Activated CD4-positive, alpha-beta T cell treated with anti-CD3 and anti-CD28 coated beads, Interleukin-2, Interleukin-4, amounts not matched to agents 100 ng/mL and 50 ng/mL, durations not matched to agents 16 hours and 8 hours (primary cell): ENCODE data around the gene RPS10.
"Not testable (repeated sequence)": the region's sequence is repeated elsewhere in the genome, so short reads cannot be mapped to it uniquely, and the experiment has no call there.

Experiments used
- DNase-seq: peaks from one replicate; pipeline ENCODE4 v3.0.0-alpha.2; 2020; ENCODE audit warnings: low spot score

RPS10 gene

DNA sequence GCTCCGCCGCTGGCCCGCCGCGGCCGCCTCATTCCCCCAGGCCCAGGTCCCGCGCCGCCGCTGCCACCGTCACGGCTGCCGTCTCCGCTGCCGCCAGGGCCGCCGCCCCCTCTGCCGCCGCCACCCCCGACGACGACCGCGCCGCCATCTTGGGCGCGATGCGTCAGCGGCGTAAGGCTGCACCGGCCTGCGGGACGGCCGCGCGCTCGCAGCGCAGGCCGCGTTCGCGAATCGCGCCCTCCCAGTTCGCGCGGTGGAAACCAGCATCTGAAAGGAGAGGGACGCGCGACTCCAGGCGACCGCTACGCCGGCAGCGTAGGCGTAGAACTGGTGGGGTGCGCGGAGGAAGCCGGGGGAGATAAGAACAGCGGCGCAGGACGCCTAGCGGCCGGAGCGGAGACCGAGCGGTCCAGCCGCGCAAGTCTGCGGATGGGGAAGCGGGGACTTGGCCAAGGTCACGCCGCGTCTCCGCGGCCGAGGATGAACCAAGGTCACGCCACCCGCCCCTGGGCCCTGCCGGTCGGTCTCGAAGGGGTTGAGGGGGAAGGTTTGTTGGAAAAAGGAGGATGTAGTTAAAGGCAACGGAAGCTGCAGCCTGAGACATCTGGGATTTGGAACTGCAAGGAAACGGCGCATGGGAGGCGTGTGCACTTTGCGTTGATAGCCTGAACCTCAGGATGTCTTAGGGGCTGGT, 33.2 kb downstream of the RPS10 start, which contains the start of gene NUDT3:
Gene NUDT3 (minus strand): TSS at position 173 of the 694 bp plus-strand sequence. CDS start 307 bp downstream, outside the sequence.
- peak; percentile 94 for DNase-seq

DNA sequence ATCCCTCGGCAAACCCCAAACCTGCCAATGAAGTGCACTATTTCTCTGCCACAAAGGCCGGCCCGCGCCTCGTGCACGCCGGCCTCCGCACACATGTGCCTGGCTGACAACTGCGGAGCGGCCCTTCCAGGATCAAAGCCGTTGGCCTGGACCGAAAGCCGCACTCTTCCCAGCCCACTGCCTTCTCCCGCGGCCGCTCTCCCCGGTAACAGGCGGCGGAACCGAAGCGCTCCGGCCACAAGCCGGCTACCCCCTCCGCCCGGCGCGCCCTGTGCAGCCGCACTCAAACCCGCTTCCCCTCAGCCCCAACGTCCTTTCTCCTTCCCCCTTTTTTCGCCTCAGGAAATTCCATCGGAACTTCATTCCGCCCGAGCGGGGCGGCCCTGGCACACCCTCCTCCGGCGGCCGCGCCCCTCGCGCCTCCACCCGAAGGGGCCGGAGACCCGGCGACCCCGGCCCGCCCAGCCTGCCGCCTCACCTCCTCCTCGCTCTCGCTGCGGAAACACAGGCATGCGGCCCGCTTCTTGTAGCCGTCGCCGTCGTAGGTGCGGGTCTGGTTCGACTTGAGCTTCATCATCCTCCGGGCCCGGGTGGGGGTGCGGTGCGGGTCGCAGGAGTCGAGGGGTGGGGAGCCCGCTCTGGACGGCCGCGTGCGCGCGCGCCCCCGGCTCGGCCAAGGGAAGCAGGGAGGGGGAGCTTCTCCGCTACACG, 33.9 kb downstream of the RPS10 start:
- DNase-seq = peak; percentile 63

DNA sequence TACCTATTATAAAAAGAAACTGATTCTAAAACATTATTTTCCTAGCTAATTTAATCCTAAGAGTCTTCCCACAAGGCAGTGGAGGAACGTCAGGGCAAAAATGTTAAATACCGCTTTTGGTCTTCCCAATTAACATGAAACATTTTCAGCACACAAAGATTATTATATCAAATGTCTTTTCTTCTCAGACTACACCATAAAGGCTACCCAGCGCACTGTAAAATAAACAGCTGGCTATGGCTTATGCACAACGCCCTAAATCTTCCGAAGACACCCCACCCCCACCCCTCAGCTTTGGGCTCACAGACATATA, 34.4 kb downstream of the RPS10 start:
- DNase-seq = no peak

DNA sequence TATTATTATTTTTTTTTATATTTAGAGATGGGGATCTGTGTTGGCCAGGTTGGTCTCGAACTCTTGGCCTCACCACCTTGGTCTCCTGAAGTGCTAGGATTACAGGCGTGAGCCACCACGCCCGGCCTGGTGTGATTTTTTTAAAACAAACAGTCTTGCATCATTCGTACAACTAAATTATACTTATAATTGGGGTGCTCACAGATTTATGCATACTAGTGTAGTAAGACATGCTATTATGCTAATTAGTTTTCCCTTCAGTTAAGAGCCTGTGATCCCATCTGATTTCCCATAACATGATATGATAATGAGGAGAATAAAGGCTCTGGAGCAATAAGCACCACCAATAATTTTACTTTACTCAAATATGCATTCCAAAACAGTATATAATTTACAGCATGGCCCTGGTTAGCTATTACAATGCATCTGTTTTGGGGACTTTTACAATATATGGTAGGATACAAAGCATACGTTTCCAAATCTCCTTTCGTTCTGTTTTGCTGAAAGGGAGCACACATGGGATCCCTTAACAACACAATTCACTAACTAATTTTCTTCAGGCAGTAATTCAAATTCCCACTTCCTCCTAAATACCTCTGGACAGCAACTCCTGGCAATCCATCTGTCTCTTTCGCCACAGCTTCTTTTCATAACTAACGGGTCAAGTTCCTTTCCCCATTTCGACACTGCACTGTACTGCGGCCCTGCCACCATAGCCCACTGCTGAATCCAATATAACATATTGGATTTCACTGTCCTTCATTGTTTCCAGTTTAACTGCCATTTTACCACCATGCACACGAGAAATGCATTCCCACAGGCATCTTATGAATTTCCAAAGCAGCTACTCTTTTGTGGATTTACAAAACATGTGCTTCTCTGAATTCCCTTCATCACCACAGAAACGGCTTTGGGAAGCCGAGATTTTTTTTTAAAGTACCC, 35.1 kb downstream of the RPS10 start:
- no peak for DNase-seq

DNA sequence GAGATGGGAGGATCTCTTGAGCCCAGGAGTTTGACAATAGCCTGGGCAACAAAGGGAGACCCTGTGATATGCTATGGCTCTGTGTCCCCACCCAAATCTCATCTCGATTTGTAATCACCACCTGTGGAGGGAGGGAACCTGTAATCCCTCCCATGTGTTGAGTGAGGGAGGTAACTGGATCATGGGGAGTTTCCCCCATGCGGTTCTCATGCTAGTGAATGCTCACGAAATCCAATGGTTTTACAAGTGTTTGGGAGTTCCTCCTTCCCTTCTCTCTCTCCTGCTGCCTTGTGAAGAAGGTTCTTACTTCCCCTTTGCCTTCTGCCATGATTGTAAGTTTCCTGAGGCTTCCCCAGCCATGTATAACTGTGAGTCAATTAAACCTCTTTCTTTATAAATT, 36.8 kb downstream of the RPS10 start:
- DNase-seq = no peak

DNA sequence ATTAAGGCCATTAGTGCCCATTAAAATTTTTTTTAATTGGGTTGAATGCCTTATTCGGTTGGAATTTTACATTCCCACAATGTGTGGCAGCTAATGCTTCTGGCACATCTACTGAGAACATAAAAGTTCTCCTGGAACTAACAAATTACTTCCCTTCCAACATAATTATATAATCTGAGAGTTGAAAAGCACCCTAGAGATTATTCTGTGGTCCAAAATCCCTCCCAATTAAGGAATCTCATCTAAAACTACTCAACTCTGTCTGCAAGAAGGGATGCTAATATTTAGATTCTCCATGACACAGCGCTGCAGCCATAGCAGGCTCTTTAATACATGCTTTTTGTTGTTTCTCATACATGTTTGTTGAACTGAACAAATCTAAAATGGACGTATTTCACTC, 37.4 kb downstream of the RPS10 start:
- DNase-seq = no peak

DNA sequence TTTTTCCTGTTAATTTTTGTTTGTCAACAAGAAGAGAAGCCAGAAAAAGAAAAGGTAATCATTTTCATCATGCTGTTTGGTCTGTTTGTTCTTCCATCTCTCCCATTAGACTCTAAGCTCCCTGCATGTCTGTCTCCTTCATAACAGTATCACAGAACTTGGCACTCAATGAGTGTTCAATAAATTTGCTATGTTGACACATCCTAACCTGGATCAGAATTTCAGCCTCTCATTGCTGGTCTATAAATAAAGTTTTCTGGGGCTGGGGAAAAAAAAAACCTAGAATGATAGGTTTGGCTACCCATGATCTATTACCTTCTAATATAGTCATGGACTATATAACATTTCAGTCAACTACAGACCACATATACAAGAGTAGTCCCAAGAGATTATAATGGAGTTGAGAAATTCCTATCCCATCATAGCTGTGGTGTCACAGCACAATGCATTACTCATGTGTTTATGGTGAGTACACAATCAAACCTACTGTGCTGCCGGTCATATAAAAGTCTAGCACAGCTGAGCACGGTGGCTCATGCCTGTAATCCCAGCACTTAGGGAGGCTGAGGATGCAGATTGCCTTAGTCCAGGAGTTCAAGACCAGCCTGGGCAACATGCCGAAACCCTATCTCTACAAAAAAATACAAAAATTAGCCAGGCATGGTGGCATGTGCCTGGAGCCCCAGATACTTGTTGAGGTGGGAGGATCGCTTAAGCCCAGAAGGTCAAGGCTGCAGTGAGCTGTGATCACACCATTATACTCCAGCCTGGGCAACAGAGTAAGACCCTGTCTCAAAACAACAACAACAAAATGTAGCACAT, 39.3 kb downstream of the RPS10 start:
- no peak for DNase-seq

DNA sequence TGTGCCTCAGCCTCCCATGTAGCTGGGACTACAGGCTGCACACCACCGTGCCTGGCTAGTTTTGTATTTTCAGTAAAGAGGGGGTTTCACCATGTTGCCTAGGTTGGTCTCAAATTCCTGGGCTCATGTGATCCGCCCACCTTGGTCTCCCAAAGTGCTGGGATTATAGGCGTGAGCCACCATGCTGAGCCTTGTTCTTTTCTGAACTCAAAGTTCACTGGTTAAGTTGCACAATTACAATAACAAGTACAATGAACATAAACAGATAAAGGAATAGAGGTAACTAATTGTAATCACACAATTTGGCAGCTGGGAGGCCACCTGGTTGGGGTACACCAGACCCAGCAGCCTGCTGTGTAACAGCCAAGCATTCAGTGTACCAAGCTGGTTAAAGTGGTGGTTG, 40.1 kb downstream of the RPS10 start:
- no peak for DNase-seq

DNA sequence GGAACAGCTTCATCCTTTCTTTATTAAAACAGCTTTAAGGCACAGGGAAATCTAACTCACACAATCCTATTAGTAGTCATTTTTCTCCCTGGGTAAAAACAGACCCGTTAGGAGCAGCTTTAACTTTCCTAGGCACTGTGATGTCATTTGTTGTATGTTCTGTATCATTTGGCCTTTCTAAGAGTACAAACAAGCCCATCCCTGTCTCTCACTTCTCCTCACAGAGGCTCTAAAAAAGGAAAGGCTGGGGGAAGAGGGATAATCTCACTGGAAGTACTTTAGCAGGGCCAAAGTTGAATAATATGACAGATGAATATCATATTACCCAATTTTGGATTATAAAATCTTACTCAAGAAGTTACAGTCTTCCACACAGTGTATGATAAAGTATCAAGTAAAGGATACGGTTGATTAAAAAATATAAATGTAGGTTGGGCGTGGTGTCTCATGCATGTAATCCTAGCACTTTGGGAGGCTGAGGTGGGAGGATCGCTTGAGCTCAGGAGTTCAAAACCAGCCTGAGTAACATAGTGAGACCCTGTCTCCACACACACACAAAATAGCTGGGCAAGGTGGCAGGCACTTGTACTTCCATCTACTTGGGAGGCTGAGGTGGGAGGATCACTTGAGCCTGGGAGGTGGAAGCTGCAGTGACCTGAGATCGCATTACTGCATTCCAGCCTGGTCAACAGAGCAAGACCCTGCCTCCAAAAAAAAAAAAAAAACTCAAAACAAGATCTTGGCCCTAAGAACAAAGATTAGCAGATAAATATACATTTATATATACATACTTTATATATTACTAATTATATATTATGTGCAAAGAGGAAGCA, 41.3 kb downstream of the RPS10 start:
- DNase-seq = no peak

DNA sequence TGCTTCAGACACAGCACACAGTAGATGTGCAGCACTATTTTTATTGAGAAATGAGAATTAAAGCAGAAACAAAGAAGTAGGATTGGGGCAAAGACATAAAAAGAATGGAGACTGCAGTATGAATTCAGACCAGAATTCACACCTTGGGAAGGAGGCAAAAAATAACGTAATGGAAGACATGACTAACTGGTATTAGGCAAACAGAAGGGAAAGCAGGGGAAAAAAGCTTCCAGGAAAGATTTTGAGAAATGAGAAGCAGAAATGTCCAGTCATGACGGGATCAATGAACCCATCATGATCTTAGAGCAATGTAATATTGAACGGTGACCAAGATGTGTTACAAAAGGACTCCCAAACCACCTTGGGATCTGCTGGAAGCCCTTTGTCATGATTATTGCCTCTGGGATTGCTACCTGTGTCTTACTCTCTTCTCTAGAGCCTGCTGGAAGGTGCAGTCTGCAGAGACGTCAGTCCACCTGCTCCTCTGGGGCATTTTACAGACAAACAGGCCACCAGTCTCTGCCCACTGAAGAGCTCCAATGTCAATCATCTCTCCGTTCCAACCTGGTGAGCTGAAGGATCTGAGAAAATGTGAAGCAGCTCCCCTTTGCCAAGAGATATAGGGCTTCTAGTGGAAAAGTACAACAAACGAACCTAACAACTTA, 42.1 kb downstream of the RPS10 start:
- no peak for DNase-seq

DNA sequence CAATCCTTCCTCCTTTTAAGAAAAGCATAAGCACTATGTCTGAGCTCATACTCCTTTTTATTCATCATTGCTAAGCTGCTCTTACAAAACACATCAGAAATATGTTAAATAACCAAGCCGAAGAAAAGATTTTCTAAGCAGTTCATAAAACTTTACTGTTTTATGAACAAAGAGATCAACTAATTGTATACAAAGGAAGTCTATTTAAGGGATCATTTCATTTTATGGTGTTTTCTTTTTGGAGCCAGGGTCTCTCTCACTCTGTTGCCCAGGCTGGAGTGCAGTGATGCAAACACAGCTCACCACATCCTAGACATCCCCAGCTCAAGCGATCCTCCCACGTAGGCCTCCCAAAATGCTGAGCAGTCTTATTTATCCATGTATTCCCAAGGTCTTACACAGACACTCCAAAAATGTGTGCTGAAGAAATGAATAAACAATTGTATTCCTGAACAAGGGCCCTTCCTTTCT, 42.7 kb downstream of the RPS10 start:
- DNase-seq = no peak

DNA sequence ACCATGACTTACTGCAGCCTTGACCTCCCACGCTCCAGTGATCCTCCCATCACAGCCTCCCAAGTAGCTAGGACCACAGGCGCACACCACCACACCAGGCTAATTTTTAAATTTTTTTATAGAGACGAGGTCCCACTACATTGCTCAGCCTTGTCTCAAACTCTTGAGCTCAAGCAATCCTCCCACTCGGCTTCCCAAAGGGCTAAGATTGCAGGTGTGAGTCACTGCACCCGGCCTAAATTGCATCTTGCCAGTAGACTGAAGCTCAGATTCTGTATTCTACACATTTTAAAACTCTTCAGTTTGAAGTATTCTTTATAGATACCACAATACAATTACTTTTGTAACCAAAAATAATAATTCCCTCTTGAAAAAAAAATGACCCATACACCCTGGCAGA, 44.8 kb downstream of the RPS10 start:
- no peak for DNase-seq

DNA sequence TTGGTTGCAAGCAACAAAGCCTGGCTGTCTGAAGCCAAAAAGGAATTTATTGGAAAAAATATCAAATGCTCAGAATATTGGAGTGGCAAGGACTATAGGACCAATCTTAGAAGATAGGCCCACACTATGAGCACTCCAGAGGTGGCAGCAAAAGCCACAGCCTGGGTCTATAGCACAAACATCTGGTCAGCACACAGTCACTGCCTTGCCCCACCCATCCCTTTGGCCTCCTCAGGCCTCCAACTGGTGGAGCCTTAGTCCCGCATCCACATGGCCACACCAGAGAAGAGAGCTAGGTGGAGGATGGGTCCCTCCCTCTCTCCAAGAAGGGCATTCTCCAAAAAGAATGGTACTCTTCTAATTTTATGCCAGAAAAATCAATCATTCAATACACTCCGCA, 47.4 kb downstream of the RPS10 start:
- no peak for DNase-seq

DNA sequence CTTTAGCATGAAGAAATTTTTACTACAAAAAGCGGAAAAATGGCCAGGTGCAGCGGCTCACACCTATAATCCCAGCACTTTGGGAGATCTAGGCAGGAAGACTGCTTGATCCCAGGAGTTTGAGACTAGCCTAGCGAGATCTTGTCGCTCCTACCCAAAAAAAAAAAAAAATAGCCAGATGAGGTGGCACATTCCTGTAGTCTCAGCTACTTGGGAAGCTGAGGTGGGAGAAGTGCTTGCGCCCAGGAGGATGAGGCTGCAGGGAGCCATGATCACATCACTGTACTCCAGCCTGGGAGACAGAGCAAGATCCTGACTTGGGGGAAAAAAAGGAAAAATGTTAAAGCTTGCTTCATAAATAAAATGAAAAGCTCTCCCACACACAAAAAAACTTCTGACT, 47.9 kb downstream of the RPS10 start:
- DNase-seq = no peak

DNA sequence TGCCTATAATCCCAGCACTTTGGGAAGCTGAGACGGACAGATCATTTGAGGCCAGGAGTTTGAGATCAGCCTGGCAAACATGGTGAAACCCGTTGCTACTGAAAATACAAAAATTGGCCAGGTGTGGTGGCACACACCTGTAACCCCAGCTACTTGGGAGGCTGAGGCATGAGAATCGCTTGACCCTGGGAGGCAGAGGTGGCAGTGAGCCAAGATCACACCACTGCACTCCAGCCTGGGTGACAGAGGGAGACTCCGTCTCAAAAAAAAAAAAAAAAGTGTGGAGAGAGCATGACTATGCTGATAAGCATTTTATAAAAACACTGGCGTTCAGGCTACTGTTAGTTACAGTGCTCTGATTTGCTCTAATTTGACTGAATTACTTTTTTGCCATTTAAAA, 48.3 kb downstream of the RPS10 start:
- not testable (repeated sequence) for DNase-seq

DNA sequence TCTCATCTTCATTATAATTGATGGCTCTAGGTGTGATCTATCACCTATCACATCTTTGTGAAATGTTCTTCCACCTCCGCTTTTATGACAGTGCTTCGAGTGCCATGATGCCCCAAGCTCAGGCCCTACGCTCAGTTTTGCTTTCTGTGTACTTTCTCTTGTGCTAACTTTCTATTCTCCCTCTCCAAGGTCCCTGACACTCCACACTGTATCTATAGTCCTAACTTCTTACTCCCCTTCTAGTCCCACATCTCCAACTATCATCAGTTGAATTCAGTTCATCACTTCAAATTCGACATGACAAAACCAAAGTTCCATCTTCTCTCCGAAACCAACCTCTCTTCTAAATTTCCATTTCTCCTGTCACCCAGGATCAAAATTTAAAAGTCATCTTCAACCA, 50.0 kb downstream of the RPS10 start:
- no peak for DNase-seq

DNA sequence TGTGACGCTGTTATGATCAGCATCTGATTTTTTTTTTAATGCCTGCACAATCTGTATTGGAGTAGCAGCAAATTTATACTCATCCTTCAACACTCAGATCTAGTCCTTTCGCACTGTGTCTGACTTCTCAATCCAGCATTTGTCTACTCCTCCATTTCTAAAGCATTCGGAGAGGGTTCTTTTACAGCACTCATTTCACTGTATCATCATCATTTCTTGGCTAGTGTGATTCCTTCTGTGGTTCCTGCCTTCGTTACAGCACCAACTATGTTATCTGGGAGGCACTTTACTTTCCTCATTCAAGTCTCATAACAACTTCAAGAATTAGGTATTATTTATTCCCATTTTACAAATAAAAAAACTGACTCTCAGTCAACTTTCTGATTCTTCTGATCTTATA, 51.4 kb downstream of the RPS10 start:
- DNase-seq = no peak

DNA sequence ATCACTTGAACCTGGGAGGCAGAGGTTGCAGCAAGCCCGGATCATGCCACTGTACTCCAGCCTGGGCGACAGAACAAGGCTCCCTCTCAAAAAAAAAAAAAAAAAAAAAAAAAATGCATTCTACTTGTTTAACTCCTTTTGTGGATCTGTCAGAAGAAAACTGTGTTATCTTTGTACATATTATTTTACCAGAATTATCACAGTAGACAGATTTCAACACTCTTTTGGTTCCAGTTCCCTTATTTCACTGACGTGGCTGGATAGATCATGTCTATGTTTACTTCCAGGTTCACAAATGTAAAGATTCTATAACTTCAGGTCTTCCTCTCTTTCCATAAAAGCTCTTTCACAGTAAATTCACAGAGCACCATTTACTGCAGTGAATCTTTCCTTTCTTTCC, 51.8 kb downstream of the RPS10 start:
- DNase-seq = no peak

DNA sequence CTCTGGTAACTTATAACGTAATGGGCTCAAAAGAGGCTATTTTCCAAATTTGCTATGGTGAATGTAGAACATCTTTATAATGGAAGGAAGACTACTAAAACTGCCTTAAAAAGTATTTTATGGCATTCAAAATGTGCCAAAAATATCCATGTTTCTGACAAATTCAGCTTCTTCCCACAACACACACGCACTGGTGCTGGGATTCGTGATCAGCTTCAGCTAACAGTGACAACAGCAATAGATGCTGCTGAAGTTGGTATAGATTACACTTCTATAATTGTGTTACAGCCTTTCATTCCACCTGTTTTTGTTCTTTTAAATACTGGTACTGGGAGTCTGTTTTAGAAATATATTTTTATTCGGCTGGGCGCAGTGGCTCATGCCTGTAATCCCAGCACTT, 52.4 kb downstream of the RPS10 start:
- DNase-seq = no peak

DNA sequence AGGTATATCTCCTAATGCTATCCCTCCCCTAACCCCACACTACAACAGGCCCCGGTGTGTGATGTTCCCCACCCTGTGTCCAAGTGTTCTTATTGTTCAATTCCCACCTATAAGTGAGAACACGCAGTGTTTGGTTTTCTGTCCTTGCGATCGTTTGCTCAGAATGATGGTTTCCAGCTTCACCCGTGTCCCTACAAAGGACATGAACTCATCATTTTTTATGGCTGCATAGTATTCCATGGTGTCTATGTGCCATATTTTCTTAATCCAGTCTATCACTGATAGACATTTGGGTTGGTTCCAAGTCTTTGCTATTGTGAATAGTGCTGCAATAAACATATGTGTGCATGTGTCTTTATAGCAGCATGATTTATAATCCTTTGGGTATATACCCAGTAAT, 54.0 kb downstream of the RPS10 start:
- not testable (repeated sequence) for DNase-seq
